Hematopoietic multipotent progenitor cell treated with erythropoietin and hydrocortisone succinate and interleukin-3 and kit ligand, for 17 days (in vitro differentiated cells): ENCODE data around the gene EEF1E1.

Source experiments
- DNase-seq: peaks from one replicate; pipeline ENCODE4 v3.0.0-alpha.2; 2015; ENCODE audit warnings: low spot score

EEF1E1 gene

GRCh38 chr6:8087870-8088754 lies 14.2 kb downstream of the EEF1E1 start:
- no peak for DNase-seq

- DNase-seq: no peak
These were observed 15.5 kb downstream of the EEF1E1 start for GRCh38 chr6:8086755-8087306.

- no peak for DNase-seq
These were observed 17.3 kb downstream of the EEF1E1 start for GRCh38 chr6:8085053-8085511.

- DNase-seq: no peak
These were observed 17.8 kb downstream of the EEF1E1 start for GRCh38 chr6:8084586-8084985.

GRCh38 chr6:8082954-8083858 lies 19.1 kb downstream of the EEF1E1 start:
- DNase-seq: no peak

- DNase-seq: no peak
These were observed 19.8 kb downstream of the EEF1E1 start for GRCh38 chr6:8082572-8082953.

- DNase-seq: no peak
These were observed 21.8 kb downstream of the EEF1E1 start for GRCh38 chr6:8080362-8081151.

GRCh38 chr6:8079126-8079525 lies 23.2 kb downstream of the EEF1E1 start:
- DNase-seq: no peak

GRCh38 chr6:8077991-8078390 lies 24.4 kb downstream of the EEF1E1 start:
- DNase-seq: no peak

- no peak for DNase-seq
These were observed 26.6 kb downstream of the EEF1E1 start for GRCh38 chr6:8075704-8076103.

- DNase-seq: no peak
These were observed 27.2 kb downstream of the EEF1E1 start for GRCh38 chr6:8075185-8075584.

- DNase-seq: no peak
These were observed 28.1 kb downstream of the EEF1E1 start for GRCh38 chr6:8074213-8074612.

GRCh38 chr6:8073758-8074157 lies 28.6 kb downstream of the EEF1E1 start:
- no peak for DNase-seq

GRCh38 chr6:8070718-8071117 lies 31.6 kb downstream of the EEF1E1 start:
- no peak for DNase-seq

GRCh38 chr6:8069631-8070284 lies 32.6 kb downstream of the EEF1E1 start:
- DNase-seq: no peak

- DNase-seq: no peak
These were observed 33.2 kb downstream of the EEF1E1 start for GRCh38 chr6:8069151-8069550.

- no peak for DNase-seq
These were observed 36.2 kb downstream of the EEF1E1 start for GRCh38 chr6:8066108-8066507.

GRCh38 chr6:8065519-8065911 lies 36.8 kb downstream of the EEF1E1 start:
- DNase-seq: no peak

- DNase-seq: no peak
These were observed 37.5 kb downstream of the EEF1E1 start for GRCh38 chr6:8064638-8065518.
